ENCODE results near the gene HSPA12A.

The HSPA12A gene

GRCh38 chr10:116741391-116742351, 695 bp downstream of the HSPA12A start:
- FAIRE-seq = no peak

- FAIRE-seq = no peak
These were observed 1.4 kb downstream of the HSPA12A start for GRCh38 chr10:116740971-116741370.

DNA sequence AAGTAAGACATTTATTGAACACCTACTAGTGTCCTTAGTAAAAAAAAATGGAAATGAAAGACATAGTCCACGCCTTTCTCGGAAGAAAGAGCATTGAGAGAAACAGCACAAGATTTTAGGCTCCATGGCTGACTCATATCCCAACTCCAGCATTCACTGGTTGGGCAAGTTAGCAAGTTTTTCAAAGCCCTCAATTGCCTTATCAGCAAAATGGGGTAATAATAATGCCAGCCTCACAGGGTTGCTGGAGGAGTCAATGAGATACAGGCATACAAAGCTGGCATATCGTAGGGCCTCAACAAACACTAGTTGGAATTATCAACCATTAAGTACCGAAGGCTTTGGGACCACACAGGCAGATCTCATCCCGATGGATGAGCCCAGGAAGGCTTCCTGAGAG, 4.0 kb downstream of the HSPA12A start:
- no peak for FAIRE-seq

DNA sequence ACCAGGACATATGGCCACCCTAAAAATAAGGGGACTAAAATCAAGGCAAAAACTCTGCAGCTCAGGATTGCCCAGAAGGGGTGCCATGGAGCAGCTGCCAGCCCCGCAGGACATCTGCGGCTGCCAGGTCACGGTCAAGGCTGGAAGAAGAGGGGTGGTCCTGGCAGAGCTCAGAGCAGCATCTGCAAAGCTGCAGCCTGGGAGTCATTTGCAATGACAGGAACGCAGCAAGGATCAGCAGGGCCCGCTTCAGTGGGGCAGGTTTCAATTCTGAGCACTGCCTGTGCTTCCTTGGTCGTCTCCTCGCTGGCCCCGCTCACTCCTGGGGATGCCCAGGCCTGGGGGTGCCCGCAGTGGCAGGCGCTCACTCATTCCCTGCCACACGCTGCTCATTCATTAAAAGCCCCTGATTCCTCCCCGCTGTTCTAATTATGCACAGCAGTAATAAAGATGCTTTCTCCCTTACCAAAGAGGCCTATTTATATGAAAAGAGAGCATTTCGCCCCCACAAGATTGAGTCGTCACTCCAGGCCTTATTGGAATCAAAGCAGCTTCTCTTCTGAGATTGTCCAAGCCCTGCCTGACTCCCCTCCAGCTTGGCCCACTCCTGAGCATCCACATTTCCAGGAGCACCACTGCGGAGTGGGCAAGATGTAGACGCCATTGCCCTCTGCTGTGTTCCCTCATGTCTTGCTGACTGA, 4.6 kb downstream of the HSPA12A start:
- FAIRE-seq = no peak

DNA sequence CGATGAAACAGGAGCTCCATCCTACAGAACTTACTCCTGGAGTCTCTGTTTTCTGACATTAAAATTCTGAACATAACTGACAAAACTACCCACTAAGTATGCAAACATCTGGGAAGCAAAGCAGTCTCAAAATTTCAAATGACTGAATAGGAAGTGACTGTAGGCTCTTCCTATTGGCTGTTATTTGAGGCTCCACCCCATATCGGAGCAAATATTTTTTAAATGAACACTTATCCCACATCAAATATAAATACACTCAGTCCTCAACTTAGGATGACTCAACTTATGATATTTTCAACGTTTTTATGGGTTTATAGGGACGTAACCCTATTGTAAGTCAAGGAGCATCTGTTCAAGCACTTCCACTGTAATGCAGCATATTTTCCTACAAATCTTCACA, 8.8 kb downstream of the HSPA12A start:
- FAIRE-seq = no peak

DNA sequence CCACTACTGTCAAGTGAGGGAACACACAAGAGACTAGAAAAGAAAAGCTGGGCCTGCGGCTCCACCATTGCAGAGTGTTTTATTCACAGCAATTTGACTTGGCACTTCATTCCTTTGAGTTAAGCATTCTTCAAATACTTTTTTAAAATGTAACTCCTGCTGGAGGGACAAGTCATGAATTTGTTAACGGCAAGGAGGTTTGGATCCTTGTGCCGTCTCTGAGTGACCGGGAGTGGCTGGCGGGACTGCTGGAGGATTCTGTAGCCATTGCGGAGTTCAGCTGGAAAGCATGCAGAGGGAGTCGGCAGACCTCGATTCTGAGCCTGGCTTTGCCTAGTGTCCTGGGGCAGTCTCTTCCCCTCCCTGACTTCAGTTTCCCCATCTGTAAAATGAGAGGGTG, 9.8 kb downstream of the HSPA12A start:
- FAIRE-seq = no peak

DNA sequence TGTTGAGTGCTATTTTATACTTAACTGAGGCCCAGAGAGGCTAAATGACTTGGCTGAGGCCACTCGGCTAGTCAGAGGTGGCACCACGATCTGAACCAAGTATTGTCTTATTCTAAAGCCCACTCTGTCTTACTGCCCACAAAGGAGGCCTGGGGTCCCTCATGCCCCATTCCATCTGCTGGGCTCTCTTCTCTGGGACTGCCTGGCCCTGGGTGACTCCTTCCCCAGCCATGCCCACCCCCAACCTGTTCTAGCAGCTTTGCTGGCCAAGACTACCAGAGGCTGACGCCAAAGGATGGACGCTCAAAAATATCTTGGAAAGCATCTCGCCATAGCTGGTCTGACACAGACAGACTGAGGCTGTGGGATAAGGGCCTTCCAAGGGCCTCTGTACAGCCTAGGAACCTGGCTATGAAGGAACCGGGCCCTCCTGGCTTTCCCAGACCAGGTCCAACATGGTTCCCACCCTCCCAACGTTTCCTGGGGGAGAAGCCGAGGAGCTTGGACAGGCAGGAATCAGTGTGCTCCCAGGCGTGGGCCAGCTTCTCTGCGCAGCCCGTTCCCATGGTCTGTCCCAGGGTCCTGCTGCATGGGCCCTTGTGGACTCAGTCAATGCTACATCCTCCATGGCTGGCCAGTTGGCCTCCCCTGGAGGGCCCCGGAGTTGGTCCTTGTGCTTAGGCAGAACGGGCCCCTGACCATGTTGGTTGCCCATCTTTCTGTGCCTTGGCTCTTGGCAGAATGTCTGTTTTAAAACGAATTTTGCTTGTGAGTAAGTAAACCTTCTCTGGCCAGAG, 11.7 kb downstream of the HSPA12A start:
- no peak for FAIRE-seq

DNA sequence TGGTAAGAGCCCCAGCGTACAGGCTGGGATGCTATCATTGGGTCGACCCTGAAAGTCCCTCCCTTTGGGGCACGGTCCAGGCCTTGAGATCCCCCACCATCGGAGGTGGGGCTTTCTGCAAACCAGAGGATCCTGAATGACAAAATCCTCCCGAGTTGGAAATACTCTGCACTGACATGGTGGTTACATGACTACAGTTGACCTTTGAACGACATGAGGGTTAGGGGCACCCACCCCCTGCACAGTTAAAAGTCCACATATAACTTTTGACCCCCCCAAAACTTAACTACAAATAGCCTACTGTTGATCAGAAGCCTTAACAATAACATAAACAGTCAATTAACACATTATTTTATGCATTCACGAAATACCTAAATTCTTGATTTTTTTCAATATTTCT, 13.1 kb downstream of the HSPA12A start:
- FAIRE-seq = no peak

DNA sequence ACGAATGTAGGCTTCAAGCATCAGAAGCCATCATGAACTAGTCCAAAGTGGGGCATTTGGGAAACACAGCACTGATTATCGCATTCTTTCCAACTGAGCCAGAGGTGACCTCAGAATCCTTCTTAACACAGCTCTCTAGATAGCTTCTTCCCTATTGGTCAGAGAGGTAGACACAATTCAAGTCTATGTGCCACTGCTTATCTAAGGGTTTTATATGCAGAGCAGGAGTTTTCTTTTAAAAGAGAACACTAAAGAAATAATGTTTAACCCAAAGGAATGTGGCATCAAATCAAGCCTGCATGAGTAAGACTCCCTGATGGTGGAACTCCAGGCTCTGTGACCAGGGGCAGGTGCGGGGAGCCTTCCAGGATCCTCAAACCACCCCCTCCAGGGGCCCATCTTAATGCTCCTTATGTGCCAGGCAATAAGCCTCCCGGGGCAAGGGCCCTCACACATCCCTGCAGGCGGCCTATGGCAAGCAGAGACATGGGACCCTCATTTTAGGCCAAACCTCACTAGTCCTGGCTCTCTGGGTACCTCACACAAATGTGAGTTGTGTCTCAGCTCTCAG, 13.8 kb downstream of the HSPA12A start:
- FAIRE-seq = no peak

DNA sequence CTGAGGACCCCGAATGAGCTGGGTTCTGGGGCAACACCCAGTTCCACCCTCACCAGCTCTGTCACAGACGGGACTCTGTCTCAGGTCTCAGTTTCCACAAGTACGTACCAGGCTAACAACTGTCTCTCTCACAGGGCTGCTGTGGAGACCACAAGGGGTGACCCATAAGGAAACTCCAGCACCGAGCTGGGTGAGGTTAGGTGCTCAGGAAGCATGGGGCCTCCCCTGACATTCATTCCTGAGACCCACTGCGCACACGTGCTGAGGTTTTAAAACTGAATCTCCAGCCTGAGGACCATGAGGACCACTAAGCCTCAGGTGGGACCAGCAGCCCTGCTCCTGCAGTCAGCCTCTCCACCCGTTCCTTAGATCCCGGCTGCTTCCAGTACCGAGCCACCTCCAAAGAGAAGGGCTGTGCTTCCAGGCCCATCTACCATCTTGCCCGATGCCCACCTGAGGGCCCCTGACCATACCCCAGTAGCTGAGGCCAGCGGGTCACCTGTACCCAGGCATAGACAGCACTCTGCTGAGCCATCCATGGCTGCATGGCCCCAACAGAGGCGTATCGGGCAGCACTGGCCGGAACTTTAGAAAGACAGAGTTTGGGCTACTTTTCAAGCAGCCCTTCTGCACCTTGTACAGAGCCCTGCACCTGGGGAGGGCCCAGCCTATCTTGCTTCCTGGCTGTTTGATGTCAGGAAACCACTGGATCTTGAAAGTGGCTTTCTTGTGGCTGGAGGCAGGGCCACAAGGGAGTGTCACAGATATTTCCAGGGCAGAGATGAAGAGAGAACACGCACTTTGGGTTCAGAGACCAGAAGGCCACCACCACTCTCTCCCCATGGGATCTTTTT, 18.7 kb downstream of the HSPA12A start:
- no peak for FAIRE-seq

DNA sequence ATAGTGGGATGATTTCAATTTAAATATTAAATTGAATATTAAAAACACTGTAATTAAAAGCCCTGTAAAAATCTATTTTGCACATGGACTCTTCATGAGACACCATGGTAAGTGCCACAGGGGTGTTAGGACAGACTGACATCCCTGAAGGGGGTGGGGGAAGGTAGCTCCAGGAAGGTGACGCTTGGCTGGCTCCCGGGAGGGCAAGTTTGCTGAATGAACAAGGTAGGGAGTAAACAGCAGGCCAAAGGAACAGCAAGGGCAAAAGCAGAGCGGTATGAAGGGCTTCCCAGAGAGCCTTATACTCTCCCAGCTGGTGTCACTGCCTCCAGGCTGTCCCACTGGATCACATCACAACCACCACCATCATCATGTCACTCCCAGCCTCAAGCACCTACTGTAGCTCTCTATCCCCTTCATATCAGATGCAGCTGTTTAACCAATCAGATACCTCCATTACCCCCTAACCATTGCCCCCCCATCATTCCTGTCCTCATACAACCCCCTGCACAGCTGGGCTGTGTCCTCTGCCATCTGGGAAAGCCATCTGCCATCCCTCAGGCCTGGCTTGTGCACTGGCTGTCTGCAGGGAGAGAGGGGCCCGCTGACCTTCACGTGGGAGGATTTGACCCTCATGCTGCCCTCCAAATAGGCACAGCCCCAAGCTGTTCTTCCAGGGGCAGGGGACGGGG, 19.5 kb downstream of the HSPA12A start:
- FAIRE-seq = no peak

- no peak for FAIRE-seq
These were observed 20.6 kb downstream of the HSPA12A start for GRCh38 chr10:116721547-116722392.

- FAIRE-seq = no peak
These were observed 21.5 kb downstream of the HSPA12A start for GRCh38 chr10:116720668-116721546.

DNA sequence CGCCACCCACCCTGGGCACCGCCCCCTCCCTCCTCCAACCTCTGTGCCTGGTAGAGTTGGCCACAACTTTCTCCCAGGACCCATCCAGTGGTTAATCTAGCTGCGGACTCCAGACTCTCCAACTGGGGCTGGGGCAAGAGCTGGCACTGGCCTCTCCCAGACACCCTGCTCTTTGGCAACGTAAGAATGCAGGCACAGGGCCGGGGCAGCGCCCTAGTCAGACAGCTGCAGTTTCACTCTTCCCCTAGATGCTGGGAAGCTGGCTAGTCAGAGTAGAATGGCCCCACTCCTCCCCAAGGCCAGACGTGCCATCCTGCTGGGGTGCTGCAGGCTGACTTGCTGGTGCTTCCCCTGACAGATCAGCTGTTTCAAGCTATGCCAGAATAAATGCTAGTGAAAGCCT, 22.1 kb downstream of the HSPA12A start:
- no peak for FAIRE-seq

DNA sequence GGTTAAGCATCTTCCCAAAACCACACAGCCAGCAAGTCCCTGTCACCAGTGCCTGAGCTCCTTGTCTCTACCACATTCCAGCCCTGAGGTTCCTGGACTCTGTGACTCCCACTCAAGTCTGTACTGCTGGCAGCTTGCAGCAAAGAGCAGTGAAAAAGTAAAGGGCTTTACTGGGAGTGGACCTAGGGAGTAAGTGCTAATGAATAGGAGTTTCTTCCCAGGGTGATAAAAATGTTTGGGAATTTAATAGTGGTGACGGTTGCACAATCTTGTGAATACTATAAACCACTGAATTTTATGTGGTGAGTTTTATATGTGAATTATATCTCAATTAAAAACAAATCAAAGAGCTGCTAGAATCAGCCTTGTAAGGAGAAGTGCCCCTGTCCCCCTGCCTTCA, 22.6 kb downstream of the HSPA12A start:
- no peak for FAIRE-seq

DNA sequence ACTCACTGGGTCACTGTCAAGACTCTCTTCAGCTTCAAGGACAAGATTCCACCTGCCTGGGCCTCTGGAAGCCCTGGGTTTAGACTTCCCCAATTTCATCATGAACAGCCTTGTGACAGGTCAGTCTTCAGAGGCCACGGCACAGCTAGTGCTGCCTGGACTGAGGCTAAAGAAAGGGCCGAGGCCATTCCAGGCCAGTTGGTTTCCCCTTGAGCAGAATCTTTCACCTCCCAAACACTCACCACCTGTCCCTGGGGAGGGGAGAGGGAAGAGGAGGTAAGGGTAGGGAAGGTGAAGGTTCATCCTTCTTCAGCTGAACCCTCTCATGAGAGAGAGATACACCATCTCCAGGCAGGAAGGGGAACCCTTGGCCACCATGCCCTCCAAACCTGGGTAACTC, 24.3 kb downstream of the HSPA12A start:
- FAIRE-seq = no peak

- FAIRE-seq = no peak
These were observed 26.0 kb downstream of the HSPA12A start for GRCh38 chr10:116716381-116716780.

- no peak for FAIRE-seq
These were observed 26.5 kb downstream of the HSPA12A start for GRCh38 chr10:116715839-116716377.

GRCh38 chr10:116715341-116715740, 27.0 kb downstream of the HSPA12A start:
- no peak for FAIRE-seq

All from TTC549 (cell line).